ENCODE results near the gene CTSO. TPM values are rescaled to one million over a fixed set of nuclear protein-coding genes. Genes with fewer than 3 reads are reported as not detected.
"Not testable (repeated sequence)": the region's sequence is repeated elsewhere in the genome, so short reads cannot be mapped to it uniquely, and the experiment has no call there.

The CTSO gene
- total and polyA plus RNA-seq, 5 donors: 7.6 to 15.9 (median 12.1) TPM

- ATAC-seq; DNase-seq; H3K9me3 ChIP-seq (ENCODE audit: control insufficient read depth, low read length); H3K27me3 ChIP-seq (ENCODE audit: control insufficient read depth, insufficient read depth); H3K4me3 ChIP-seq (ENCODE audit: low read length); H3K27ac ChIP-seq (ENCODE audit: low read length); H3K4me1 ChIP-seq (ENCODE audit: control insufficient read depth, insufficient read depth, low read length); intact Hi-C loops (cut with DNase I): not testable (repeated sequence)
- WGBS: 93% methylated on average over 4 of the region's 4 CpGs
Measured at GRCh38 chr4:155934634-155935033, 19.0 kb downstream of the CTSO start.

GRCh38 chr4:155931634-155932033, 22.0 kb downstream of the CTSO start:
- H3K4me1 ChIP-seq (ENCODE audit: control insufficient read depth, insufficient read depth, low read length): no peaks in the 10 kb centered on the region
- H3K27me3 ChIP-seq (ENCODE audit: control insufficient read depth, insufficient read depth): no peaks in the 10 kb centered on the region
- intact Hi-C loops (cut with DNase I): no loop called here
- no peak for DNase-seq
- no peak for ATAC-seq
- H3K4me3 ChIP-seq (ENCODE audit: low read length): no peak overlapping the region
- H3K9me3 ChIP-seq (ENCODE audit: control insufficient read depth, low read length): no peaks in the 10 kb centered on the region
- 93% methylated on average over 4 of the region's 4 CpGs for WGBS
- no peak overlapping the region for H3K27ac ChIP-seq (ENCODE audit: low read length)

GRCh38 chr4:155930330-155930729, 23.3 kb downstream of the CTSO start:
- intact Hi-C loops (cut with DNase I): no loop called here
- H3K9me3 ChIP-seq (ENCODE audit: control insufficient read depth, low read length): no peaks in the 10 kb centered on the region
- no peak overlapping the region for H3K27ac ChIP-seq (ENCODE audit: low read length)
- WGBS: 87% methylated on average over 2 of the region's 2 CpGs
- no peaks in the 10 kb centered on the region for H3K4me1 ChIP-seq (ENCODE audit: control insufficient read depth, insufficient read depth, low read length)
- no peak overlapping the region for H3K4me3 ChIP-seq (ENCODE audit: low read length)
- no peak for DNase-seq
- H3K27me3 ChIP-seq (ENCODE audit: control insufficient read depth, insufficient read depth): no peaks in the 10 kb centered on the region
- ATAC-seq: no peak

GRCh38 chr4:155929833-155930232, 23.8 kb downstream of the CTSO start:
- DNase-seq (no peak), ATAC-seq (no peak)
- 94% methylated on average over 3 of the region's 3 CpGs for WGBS
- Histone ChIP-seq H3K4me3 (ENCODE audit: low read length) (no peak overlapping the region), H3K27me3 (ENCODE audit: control insufficient read depth, insufficient read depth) (no peaks in the 10 kb centered on the region), H3K27ac (ENCODE audit: low read length) (no peak overlapping the region), H3K4me1 (ENCODE audit: control insufficient read depth, insufficient read depth, low read length) (no peaks in the 10 kb centered on the region), H3K9me3 (ENCODE audit: control insufficient read depth, low read length) (no peaks in the 10 kb centered on the region)
- intact Hi-C loops (cut with DNase I): no loop called here

GRCh38 chr4:155924637-155925036, 29.0 kb downstream of the CTSO start:
- ATAC-seq: no peak
- DNase-seq: no peak
- WGBS: 57% methylated on average over 3 of the region's 3 CpGs
- no peaks in the 10 kb centered on the region for H3K27me3 ChIP-seq (ENCODE audit: control insufficient read depth, insufficient read depth)
- no peaks in the 10 kb centered on the region for H3K4me1 ChIP-seq (ENCODE audit: control insufficient read depth, insufficient read depth, low read length)
- H3K9me3 ChIP-seq (ENCODE audit: control insufficient read depth, low read length): no peaks in the 10 kb centered on the region
- H3K4me3 ChIP-seq (ENCODE audit: low read length): no peak overlapping the region
- intact Hi-C loops (cut with DNase I): no loop called here
- H3K27ac ChIP-seq (ENCODE audit: low read length): no peak overlapping the region

GRCh38 chr4:155921597-155921996, 32.1 kb downstream of the CTSO start:
- Histone ChIP-seq H3K9me3 (ENCODE audit: control insufficient read depth, low read length) (no peaks in the 10 kb centered on the region), H3K27ac (ENCODE audit: low read length) (no peak overlapping the region), H3K4me1 (ENCODE audit: control insufficient read depth, insufficient read depth, low read length) (no peaks in the 10 kb centered on the region), H3K27me3 (ENCODE audit: control insufficient read depth, insufficient read depth) (no peaks in the 10 kb centered on the region), H3K4me3 (ENCODE audit: low read length) (no peak overlapping the region)
- intact Hi-C loops (cut with DNase I): no loop called here
- ATAC-seq: no peak
- DNase-seq: no peak
- 98% methylated on average over 1 of the region's 1 CpG for WGBS

GRCh38 chr4:155914782-155915181, 38.9 kb downstream of the CTSO start:
- no peak for ATAC-seq
- no peak overlapping the region for H3K4me3 ChIP-seq (ENCODE audit: low read length)
- no peak for DNase-seq
- no peaks in the 10 kb centered on the region for H3K9me3 ChIP-seq (ENCODE audit: control insufficient read depth, low read length)
- no peak overlapping the region for H3K27ac ChIP-seq (ENCODE audit: low read length)
- H3K4me1 ChIP-seq (ENCODE audit: control insufficient read depth, insufficient read depth, low read length): no peaks in the 10 kb centered on the region
- WGBS: 49% methylated on average over 5 of the region's 5 CpGs
- no peaks in the 10 kb centered on the region for H3K27me3 ChIP-seq (ENCODE audit: control insufficient read depth, insufficient read depth)
- intact Hi-C loops (cut with DNase I): no loop called here

GRCh38 chr4:155911905-155912304, 41.8 kb downstream of the CTSO start:
- H3K27ac ChIP-seq (ENCODE audit: low read length): no peak overlapping the region
- no peak for DNase-seq
- ATAC-seq: no peak
- intact Hi-C loops (cut with DNase I): no loop called here
- 67% methylated on average over 1 of the region's 1 CpG for WGBS
- H3K4me3 ChIP-seq (ENCODE audit: low read length): no peak overlapping the region
- H3K27me3 ChIP-seq (ENCODE audit: control insufficient read depth, insufficient read depth): no peaks in the 10 kb centered on the region
- no peaks in the 10 kb centered on the region for H3K9me3 ChIP-seq (ENCODE audit: control insufficient read depth, low read length)
- no peaks in the 10 kb centered on the region for H3K4me1 ChIP-seq (ENCODE audit: control insufficient read depth, insufficient read depth, low read length)

- H3K27me3 ChIP-seq (ENCODE audit: control insufficient read depth, insufficient read depth): no peaks in the 10 kb centered on the region
- no peak for DNase-seq
- no peak overlapping the region for H3K27ac ChIP-seq (ENCODE audit: low read length)
- H3K4me3 ChIP-seq (ENCODE audit: low read length): no peak overlapping the region
- H3K9me3 ChIP-seq (ENCODE audit: control insufficient read depth, low read length): no peaks in the 10 kb centered on the region
- no peaks in the 10 kb centered on the region for H3K4me1 ChIP-seq (ENCODE audit: control insufficient read depth, insufficient read depth, low read length)
- 90% methylated on average over 3 of the region's 3 CpGs for WGBS
- intact Hi-C loops (cut with DNase I): no loop called here
- ATAC-seq: no peak
Measured at GRCh38 chr4:155909615-155910226, 43.9 kb downstream of the CTSO start.

GRCh38 chr4:155908187-155909139, 45.2 kb downstream of the CTSO start:
- DNase-seq (no peak), ATAC-seq (no peak)
- H3K4me1 ChIP-seq (ENCODE audit: control insufficient read depth, insufficient read depth, low read length): no peaks in the 10 kb centered on the region
- no peaks in the 10 kb centered on the region for H3K9me3 ChIP-seq (ENCODE audit: control insufficient read depth, low read length)
- H3K27ac ChIP-seq (ENCODE audit: low read length): no peak overlapping the region
- 91% methylated on average over 4 of the region's 4 CpGs for WGBS
- intact Hi-C loops (cut with DNase I): no loop called here
- no peak overlapping the region for H3K4me3 ChIP-seq (ENCODE audit: low read length)
- no peaks in the 10 kb centered on the region for H3K27me3 ChIP-seq (ENCODE audit: control insufficient read depth, insufficient read depth)

GRCh38 chr4:155907556-155907955, 46.1 kb downstream of the CTSO start:
- H3K4me3 ChIP-seq (ENCODE audit: low read length): no peak overlapping the region
- no peak for DNase-seq
- whole genome bisulfite sequencing: 65% methylated on average over 1 of the region's 1 CpG
- H3K27me3 ChIP-seq (ENCODE audit: control insufficient read depth, insufficient read depth): no peaks in the 10 kb centered on the region
- H3K27ac ChIP-seq (ENCODE audit: low read length): no peak overlapping the region
- no peak for ATAC-seq
- H3K9me3 ChIP-seq (ENCODE audit: control insufficient read depth, low read length): no peaks in the 10 kb centered on the region
- no peaks in the 10 kb centered on the region for H3K4me1 ChIP-seq (ENCODE audit: control insufficient read depth, insufficient read depth, low read length)
- intact Hi-C loops (cut with DNase I): no loop called here
